NCI-H2171 (cell line): ENCODE measurements around the gene PARVG.

ENCODE experiments used
- DNase-seq: peaks from one replicate; lab custom pipeline; 2025; lab: John Stamatoyannopoulos, UW

The PARVG gene, protein sequence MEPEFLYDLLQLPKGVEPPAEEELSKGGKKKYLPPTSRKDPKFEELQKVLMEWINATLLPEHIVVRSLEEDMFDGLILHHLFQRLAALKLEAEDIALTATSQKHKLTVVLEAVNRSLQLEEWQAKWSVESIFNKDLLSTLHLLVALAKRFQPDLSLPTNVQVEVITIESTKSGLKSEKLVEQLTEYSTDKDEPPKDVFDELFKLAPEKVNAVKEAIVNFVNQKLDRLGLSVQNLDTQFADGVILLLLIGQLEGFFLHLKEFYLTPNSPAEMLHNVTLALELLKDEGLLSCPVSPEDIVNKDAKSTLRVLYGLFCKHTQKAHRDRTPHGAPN

GRCh38 chr22:44180706-44181032 is at the start of gene PARVG:
Gene PARVG (plus strand): TSS chr22:44180925. CDS start chr22:44183330, 2,405 bp downstream.
- no peak for DNase-seq

GRCh38 chr22:44131412-44131811 is 49.3 kb upstream of the PARVG start:
- no peak for DNase-seq

GRCh38 chr22:44131989-44132685 is 48.6 kb upstream of the PARVG start:
- DNase-seq: no peak

DNA sequence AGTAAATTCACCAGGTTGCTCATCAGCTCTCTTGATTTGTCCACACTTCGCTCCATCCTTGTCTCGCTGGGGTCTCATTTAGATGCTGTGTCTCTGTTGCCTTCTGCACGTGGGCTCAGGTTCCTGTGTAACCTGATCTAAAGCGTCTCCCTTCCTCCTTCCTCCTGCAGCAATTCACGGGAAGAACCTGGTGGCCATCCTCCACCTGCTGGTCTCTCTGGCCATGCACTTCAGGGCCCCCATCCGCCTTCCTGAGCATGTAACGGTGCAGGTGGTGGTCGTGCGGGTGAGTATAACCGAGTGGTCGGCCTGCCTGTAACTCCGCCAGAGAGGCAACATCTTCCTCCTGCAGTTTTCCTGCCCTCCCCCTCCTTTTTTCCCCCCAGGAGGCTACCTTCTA is 48.0 kb upstream of the PARVG start:
- peak; percentile 22 for DNase-seq

GRCh38 chr22:44133161-44133560 is 47.6 kb upstream of the PARVG start:
- peak; percentile 44 for DNase-seq

GRCh38 chr22:44133901-44134571 is 46.7 kb upstream of the PARVG start:
- DNase-seq: no peak

DNA sequence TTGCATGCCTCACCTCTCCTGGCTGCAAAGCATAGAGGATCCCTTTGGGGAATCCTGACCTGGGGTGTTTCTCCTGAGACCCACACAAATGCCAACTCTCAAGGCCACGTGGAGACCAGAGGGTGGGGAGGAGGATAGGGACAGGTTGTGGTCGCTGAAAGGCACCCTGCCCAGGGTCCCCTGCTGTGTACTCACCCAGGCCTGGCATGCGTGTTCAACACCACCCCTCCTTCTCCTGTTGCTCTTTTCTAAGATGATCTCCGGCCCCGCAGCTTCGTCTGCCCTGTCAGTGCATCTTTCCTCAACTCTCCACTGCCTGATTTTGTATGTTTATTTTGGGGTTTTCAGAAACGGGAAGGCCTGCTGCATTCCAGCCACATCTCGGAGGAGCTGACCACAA is 44.6 kb upstream of the PARVG start:
- DNase-seq: no peak

- DNase-seq: no peak
Observed at GRCh38 chr22:44136786-44137185, 43.9 kb upstream of the PARVG start.

GRCh38 chr22:44137415-44137814 is 43.3 kb upstream of the PARVG start:
- no peak for DNase-seq

DNA sequence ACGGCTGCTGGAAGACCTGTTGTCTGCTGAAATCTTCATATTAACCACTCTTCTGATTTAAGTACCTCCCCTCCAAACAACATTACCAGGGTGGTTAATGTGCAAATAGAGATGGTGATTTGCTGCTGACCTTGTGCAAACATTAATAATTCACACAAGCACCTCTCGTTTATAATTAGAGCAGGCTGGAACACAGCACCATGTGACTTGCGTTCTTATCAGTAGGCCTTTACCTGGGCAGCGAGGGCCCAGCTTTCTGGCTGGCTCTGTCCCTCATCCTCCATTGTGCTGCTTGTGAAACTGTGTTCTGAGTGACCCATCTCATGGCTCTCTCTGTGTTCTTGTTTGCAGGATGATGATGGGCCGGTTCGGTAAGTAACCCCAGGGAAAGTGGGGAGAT is 41.0 kb upstream of the PARVG start:
- DNase-seq: no peak

GRCh38 chr22:44142421-44143104 is 38.2 kb upstream of the PARVG start:
- no peak for DNase-seq

- no peak for DNase-seq
Observed at GRCh38 chr22:44143105-44143474, 37.6 kb upstream of the PARVG start.

DNA sequence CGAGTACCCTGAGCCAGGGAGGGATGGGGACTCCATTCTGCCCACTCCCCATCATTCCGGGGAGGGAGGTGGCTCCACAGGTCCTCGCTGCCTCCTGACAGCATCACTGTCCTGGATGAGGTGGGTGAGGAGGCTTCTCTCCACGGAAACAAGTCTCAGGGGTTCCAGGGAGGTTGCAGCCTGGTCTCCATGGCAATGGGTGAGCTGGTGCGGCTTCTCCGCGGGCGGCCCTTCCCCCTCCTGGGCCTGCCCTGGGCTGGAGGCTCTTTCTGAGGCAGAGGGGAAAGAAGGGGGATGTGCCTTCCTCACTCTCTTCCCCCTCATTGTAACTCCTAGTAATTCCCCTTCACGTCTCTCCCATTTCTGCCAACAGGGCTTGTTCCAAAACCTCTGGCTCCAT is 37.1 kb upstream of the PARVG start:
- no peak for DNase-seq

DNA sequence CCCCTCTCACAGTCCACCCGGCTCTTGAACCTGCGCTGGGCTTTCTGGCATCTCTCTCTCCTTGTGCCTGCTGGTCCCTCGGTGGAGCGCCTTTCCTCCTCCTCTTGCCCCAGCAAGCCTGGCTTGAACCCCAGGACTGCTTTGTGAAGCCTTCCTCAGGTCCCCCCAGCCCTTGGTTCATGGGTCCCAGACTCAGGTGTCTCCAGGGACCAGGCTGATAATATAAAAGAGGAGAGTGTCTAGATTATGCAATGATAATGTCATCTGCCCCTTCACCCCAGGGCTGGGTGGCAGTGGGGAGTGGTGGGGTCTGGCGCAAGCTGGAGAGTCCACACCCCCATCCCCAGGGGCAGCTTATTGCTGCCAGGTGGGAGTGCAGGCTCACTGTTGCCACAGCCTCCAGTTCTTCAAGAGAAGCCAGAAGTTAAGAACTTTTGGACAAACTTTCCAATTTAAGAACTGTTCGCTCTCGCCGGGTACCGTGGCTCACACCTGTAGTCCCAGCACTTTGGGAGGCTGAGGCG is 36.6 kb upstream of the PARVG start:
- no peak for DNase-seq

GRCh38 chr22:44145544-44145943 is 35.2 kb upstream of the PARVG start:
- DNase-seq: no peak

DNA sequence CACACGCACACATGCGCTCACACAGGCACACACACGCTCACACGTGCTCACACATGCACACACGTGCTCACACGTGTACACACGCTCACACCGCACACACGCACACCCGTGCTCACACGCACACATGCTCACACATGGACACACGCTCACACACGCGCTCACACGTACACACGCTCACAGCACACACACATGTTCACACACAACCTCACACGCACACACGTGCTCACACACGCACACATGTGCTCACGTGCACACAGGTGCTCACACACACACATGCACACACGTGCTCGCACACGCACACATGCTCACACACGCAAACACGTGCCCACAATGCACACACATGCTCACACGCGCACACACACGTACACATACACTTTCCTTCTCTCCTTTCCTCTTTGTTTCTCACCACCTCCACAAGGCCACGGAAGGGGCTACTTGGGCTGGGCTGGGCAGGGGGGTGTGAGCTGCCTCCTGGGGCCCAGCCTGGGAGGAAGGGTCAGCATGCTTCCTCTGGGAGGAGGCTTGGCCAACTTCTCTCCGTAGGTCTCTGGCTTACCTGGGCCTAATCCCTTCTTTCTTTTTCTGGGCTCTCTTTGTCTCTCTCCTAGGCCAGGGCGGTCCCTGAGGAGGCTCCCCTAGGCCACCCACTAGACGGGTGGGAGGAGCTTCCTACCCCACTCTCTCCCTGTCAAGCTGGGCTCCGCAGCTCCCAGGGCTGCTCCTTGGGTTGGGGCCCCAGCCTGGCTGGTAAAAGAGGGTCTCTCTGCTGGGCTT is 34.5 kb upstream of the PARVG start:
- DNase-seq: no peak

GRCh38 chr22:44147008-44147645 is 33.6 kb upstream of the PARVG start:
- DNase-seq: peak; percentile 25

DNA sequence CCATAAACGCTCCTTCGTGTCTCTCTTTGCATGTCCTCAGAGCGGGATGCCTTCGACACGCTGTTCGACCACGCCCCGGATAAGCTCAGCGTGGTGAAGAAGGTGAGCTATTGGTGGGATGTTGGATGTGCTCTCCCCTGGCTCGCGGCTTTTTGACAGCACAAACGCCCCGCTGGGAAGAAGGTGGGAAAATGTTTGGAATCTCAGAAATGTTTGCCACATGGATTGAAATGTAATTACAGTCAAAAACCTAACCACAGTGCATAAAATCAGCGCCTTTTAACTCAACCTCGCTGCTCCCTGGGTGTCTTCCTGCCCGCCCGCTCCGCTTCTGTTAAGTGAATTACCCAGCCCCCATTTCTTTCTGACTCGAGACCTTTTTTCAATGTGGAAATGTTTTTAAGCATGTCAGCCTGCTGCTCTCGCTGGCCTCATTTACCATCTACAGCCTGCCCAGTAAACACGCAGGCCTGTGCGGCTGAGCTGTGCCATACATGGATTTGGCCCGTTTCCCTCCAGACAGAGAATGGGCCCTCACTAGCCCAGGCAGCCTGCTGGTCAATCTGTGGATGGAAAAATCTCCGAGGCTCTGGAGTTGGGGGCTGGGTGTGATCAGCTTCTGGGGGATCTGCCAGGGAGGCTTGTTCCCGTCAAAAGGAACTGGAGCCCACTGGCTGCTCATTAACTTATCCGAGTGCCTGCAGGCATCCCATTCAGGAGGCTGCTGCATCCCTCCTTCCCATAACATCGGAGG is 32.7 kb upstream of the PARVG start:
- no peak for DNase-seq

GRCh38 chr22:44151676-44152075 is 29.0 kb upstream of the PARVG start:
- DNase-seq: no peak

DNA sequence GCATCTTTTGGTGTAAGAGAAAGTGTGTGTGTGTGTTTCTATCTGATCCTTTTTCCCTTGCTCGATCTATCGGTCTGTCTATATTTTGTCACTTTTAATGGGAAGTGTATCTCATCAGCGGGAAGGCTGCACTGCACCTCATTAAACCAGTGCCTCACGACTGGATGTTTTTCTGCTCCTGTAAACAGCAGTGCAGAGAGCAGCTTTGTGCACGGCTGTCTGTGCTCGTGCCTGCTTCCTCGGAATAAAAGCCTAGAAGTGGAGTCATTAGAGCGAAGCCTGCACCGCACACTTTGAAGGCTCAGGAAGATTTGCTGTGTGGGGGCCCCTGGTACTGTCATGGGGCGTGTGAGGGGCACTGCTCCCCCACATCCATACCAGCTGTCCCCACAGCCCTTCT is 27.0 kb upstream of the PARVG start:
- DNase-seq: no peak
